OCI-LY7 (cell line): ENCODE measurements around the gene KCNMA1. TPM values are rescaled to one million over a fixed set of nuclear protein-coding genes. Genes with fewer than 3 reads are reported as not detected.

Experiments
- BruUV-seq: library from RNA; stranded (reverse); fragments of 400-500 nt; replicated peaks from 2 replicates; lab custom pipeline; 2021; lab: Mats Ljungman, UMichigan
- CTCF ChIA-PET: fragments of 300-600 bp; sonication (Branson Sonifier 250); formaldehyde crosslinking; loops from one replicate; lab custom pipeline; 2022; ENCODE audit warnings: antibody characterized with exemption; ENCODE audit not compliant: unreplicated experiment; lab: Charles Lee
- POLR2A ChIA-PET: fragments of 300-600 bp; sonication (Branson Sonifier 250); formaldehyde crosslinking; loops from one replicate; lab custom pipeline; 2022; ENCODE audit warnings: antibody characterized with exemption; lab: Charles Lee
- DNase-seq: peaks from one replicate; pipeline ENCODE4 v3.0.0-alpha.2; 2015; ENCODE audit warnings: low spot score
- H2AFZ ChIP-seq: fragments of 200-600 bp; sonication (generic), shearing (Covaris generic); 2 replicates; pipeline ENCODE4 v1.6.1; 2014; ENCODE audit warnings: mild to moderate bottlenecking, antibody characterized with exemption, low read length, moderate library complexity
- H3K27ac ChIP-seq: fragments of 200-600 bp; sonication (generic); 2 replicates; pipeline ENCODE4 v1.5.1; 2014; ENCODE audit warnings: mixed run types, low read depth, mild to moderate bottlenecking, moderate library complexity, low read length, inconsistent platforms; ENCODE audit not compliant: poor library complexity, severe bottlenecking
- H3K36me3 ChIP-seq: fragments of 200-600 bp; sonication (generic); 2 replicates; pipeline ENCODE4 v1.6.1; 2014; ENCODE audit warnings: mild to moderate bottlenecking, antibody characterized with exemption, low read length, moderate library complexity, mixed read lengths; ENCODE audit not compliant: insufficient read depth
- H3K4me1 ChIP-seq: fragments of 200-600 bp; sonication (generic); 2 replicates; pipeline ENCODE4 v1.5.1; 2014; ENCODE audit warnings: mild to moderate bottlenecking, low read length; ENCODE audit not compliant: insufficient read depth, poor library complexity, severe bottlenecking
- H3K4me2 ChIP-seq: fragments of 200-600 bp; sonication (generic); 2 replicates; pipeline ENCODE4 v1.6.1; 2014; ENCODE audit warnings: mild to moderate bottlenecking, low read length
- H3K4me3 ChIP-seq: fragments of 200-600 bp; sonication (generic); 2 replicates; pipeline ENCODE4 v1.5.1; 2014; ENCODE audit warnings: mild to moderate bottlenecking, low read depth, low read length; ENCODE audit not compliant: poor library complexity, severe bottlenecking
- H3K79me2 ChIP-seq: fragments of 200-600 bp; sonication (generic); 2 replicates; pipeline ENCODE4 v1.6.1; 2016; ENCODE audit warnings: low read depth, mild to moderate bottlenecking, low read length, moderate library complexity, mixed read lengths; ENCODE audit not compliant: insufficient read depth
- H3K9me2 ChIP-seq: fragments of 200-600 bp; sonication (generic); 2 replicates; pipeline ENCODE4 v1.6.1; 2016; ENCODE audit warnings: mild to moderate bottlenecking, low read length, mixed read lengths; ENCODE audit not compliant: insufficient read depth
- H3K9me3 ChIP-seq: fragments of 200-600 bp; sonication (generic); 2 replicates; pipeline ENCODE4 v1.6.1; 2014; ENCODE audit warnings: mild to moderate bottlenecking, mixed run types, low read length, mixed read lengths
- H4K20me1 ChIP-seq: fragments of 200-600 bp; sonication (generic); 2 replicates; pipeline ENCODE4 v1.6.1; 2014; ENCODE audit warnings: mild to moderate bottlenecking, antibody characterized with exemption, low read length, moderate library complexity, mixed read lengths; ENCODE audit not compliant: insufficient read depth
- CTCF ChIP-seq: fragments of 200-600 bp; sonication (generic); conservative IDR thresholded peaks from 2 replicates; pipeline ENCODE4 v1.5.1; 2014; ENCODE audit warnings: mild to moderate bottlenecking, antibody characterized with exemption, low read length, moderate library complexity, mixed read lengths
- EZH2phosphoT487 ChIP-seq: fragments of 200-600 bp; sonication (generic); IDR thresholded peaks from 2 replicates; pipeline ENCODE4 v1.6.1; 2018; ENCODE audit warnings: low read depth, borderline replicate concordance, mild to moderate bottlenecking, mixed run types, antibody characterized with exemption, low read length, moderate library complexity, mixed read lengths
- intact Hi-C: fragments of 100-400 bp; cut with micrococcal nuclease; formaldehyde crosslinking; loops from one replicate; pipeline ENCODE4 v1.10.0; 2022; ENCODE audit not compliant: unreplicated experiment
- total RNA-seq, 2 experiments: library from RNA; depleted of rRNA in 1 of 2; stranded (reverse); fragments of >200 nt in 1 of 2; shearing (Covaris generic) in 1 of 2; gene quantifications; 2 replicates each; pipeline ENCODE4 v1.2.3, GENCODE V29; 2014 to 2022

The KCNMA1 gene
- total RNA-seq, 2 experiments from 2014 or later: not detected

- intact Hi-C loops: no loop called here
- Histone ChIP-seq H3K36me3 (no peaks in the 10 kb centered on the region), H2AFZ (no peak overlapping the region), H3K4me3 (no peak overlapping the region), H3K4me2 (no peak overlapping the region), H3K27ac (no peak overlapping the region), H3K4me1 (no peaks in the 10 kb centered on the region), H3K9me3 (no peaks in the 10 kb centered on the region), H3K79me2 (no peaks in the 10 kb centered on the region), H4K20me1 (no peaks in the 10 kb centered on the region), H3K9me2 (no peaks in the 10 kb centered on the region)
- CTCF ChIA-PET: no interaction called here
- BruUV-seq: no TSS peak
- DNase-seq: no peak
- no peak for TF ChIP-seq CTCF
- no peak for TF ChIP-seq EZH2phosphoT487
- POLR2A ChIA-PET: no interaction called here
Observed at GRCh38 chr10:77598606-77599005, 39.0 kb downstream of the KCNMA1 start.

GRCh38 chr10:77597560-77597959 is 40.0 kb downstream of the KCNMA1 start:
- Histone ChIP-seq H3K36me3 (no peaks in the 10 kb centered on the region), H3K9me2 (no peaks in the 10 kb centered on the region), H4K20me1 (no peaks in the 10 kb centered on the region), H3K79me2 (no peaks in the 10 kb centered on the region), H3K27ac (no peak overlapping the region), H3K9me3 (no peaks in the 10 kb centered on the region), H2AFZ (no peak overlapping the region), H3K4me1 (no peaks in the 10 kb centered on the region), H3K4me3 (no peak overlapping the region), H3K4me2 (no peak overlapping the region)
- DNase-seq: no peak
- TF ChIP-seq CTCF: no peak
- no peak for TF ChIP-seq EZH2phosphoT487
- ChIA-PET CTCF (no interaction called here), POLR2A (no interaction called here)
- intact Hi-C loops: no loop called here
- no TSS peak for BruUV-seq

- DNase-seq: no peak
- H3K4me2 ChIP-seq: no peak overlapping the region
- ChIA-PET POLR2A (no interaction called here), CTCF (no interaction called here)
- no peak overlapping the region for H3K27ac ChIP-seq
- H3K9me3 ChIP-seq: no peaks in the 10 kb centered on the region
- TF ChIP-seq CTCF: no peak
- TF ChIP-seq EZH2phosphoT487: no peak
- H3K4me3 ChIP-seq: no peak overlapping the region
- intact Hi-C loops: no loop called here
- BruUV-seq: no TSS peak
- H3K79me2 ChIP-seq: no peaks in the 10 kb centered on the region
- no peaks in the 10 kb centered on the region for H4K20me1 ChIP-seq
- H3K36me3 ChIP-seq: no peaks in the 10 kb centered on the region
- H2AFZ ChIP-seq: no peak overlapping the region
- H3K4me1 ChIP-seq: no peaks in the 10 kb centered on the region
- no peaks in the 10 kb centered on the region for H3K9me2 ChIP-seq
Observed at GRCh38 chr10:77594471-77594783, 43.2 kb downstream of the KCNMA1 start.
